H1 (cell line): ENCODE measurements around the gene MMAA. TPM values are rescaled to one million over a fixed set of nuclear protein-coding genes. Genes with fewer than 3 reads are reported as not detected.
A peak's percentile ranks its signal among the peaks of the same experiment; 100 is the strongest.

Experiments used
- CTCF ChIA-PET: fragments of 300-600 bp; sonication (Branson Sonifier 250); formaldehyde crosslinking; loops from one replicate; lab custom pipeline; 2021; ENCODE audit not compliant: partially characterized antibody; lab: Charles Lee
- POLR2A ChIA-PET: fragments of 300-600 bp; sonication (Branson Sonifier 250); formaldehyde crosslinking; loops from one replicate; lab custom pipeline; 2021; ENCODE audit warnings: inconsistent platforms; ENCODE audit not compliant: partially characterized antibody; lab: Charles Lee
- DNase-seq, 2 experiments: peaks; one replicate each; pipeline versions ENCODE4 v3.0.0 to v3.0.0-alpha.2; 2010 to 2022; ENCODE audit warnings: low spot score in 2 of 2, low read depth in 1 of 2, mixed read lengths in 1 of 2
- FAIRE-seq: peaks from 2 replicates; lab custom pipeline; 2011; peaks lifted over from hg19 to GRCh38; lab: Jason Lieb, UNC
- H2AFZ ChIP-seq: 2 replicates; pipeline ENCODE4 v1.8.1; 2012; ENCODE audit warnings: low read length, inconsistent platforms
- H2AK5ac ChIP-seq: 2 replicates; pipeline ENCODE4 v1.6.1; 2013; ENCODE audit warnings: low read depth, low read length
- H2BK120ac ChIP-seq: replicated peaks from 2 replicates; pipeline ENCODE3; 2013; ENCODE audit warnings: low read depth, low read length, inconsistent platforms
- H2BK12ac ChIP-seq: 2 replicates; pipeline ENCODE4 v1.6.1; 2013; ENCODE audit warnings: low read depth, low read length
- H2BK15ac ChIP-seq: 2 replicates; pipeline ENCODE4 v1.6.1; 2013; ENCODE audit warnings: low read length
- H2BK20ac ChIP-seq: 2 replicates; pipeline ENCODE4 v1.6.1; 2013; ENCODE audit warnings: low read length
- H2BK5ac ChIP-seq: 2 replicates; pipeline ENCODE4 v1.6.1; 2013; ENCODE audit warnings: low read depth, low read length
- H3K14ac ChIP-seq: 2 replicates; pipeline ENCODE4 v1.6.1; 2013; ENCODE audit warnings: inconsistent platforms; ENCODE audit not compliant: insufficient read length
- H3K18ac ChIP-seq: 2 replicates; pipeline ENCODE4 v1.6.1; 2013; ENCODE audit warnings: low read length; ENCODE audit errors: extremely low read depth
- H3K23ac ChIP-seq: 2 replicates; pipeline ENCODE4 v1.6.1; 2013; ENCODE audit warnings: inconsistent platforms; ENCODE audit not compliant: insufficient read length
- H3K23me2 ChIP-seq: 2 replicates; pipeline ENCODE4 v1.6.1; 2013; ENCODE audit warnings: low read depth, low read length
- H3K27ac ChIP-seq: 2 replicates; pipeline ENCODE4 v1.6.1; 2011; ENCODE audit warnings: low read depth, low read length, inconsistent platforms
- H3K27me3 ChIP-seq, 4 experiments: replicated peaks in 1 of 4; 1 replicate in 1 of 4; 2 replicates in 3 of 4; pipeline versions ENCODE4 v1.6.1 to v1.8.1; 2011 to 2013; ENCODE audit warnings: low read length in 3 of 4, mild to moderate bottlenecking in 3 of 4, inconsistent platforms in 2 of 4, mixed read lengths in 2 of 4, moderate library complexity in 1 of 4; ENCODE audit not compliant: control insufficient read depth in 3 of 4, insufficient read depth in 3 of 4; ENCODE audit errors: extremely low read depth in 1 of 4
- H3K36me3 ChIP-seq, 4 experiments: 2 replicates each; pipeline versions ENCODE4 v1.6.1 to v1.8.1; 2011 to 2013; ENCODE audit warnings: mild to moderate bottlenecking in 4 of 4, low read length in 3 of 4, moderate library complexity in 2 of 4, control low read depth in 1 of 4, inconsistent platforms in 1 of 4; ENCODE audit not compliant: insufficient read depth in 4 of 4, control insufficient read depth in 2 of 4
- H3K4ac ChIP-seq: replicated peaks from 2 replicates; pipeline ENCODE3; 2013; ENCODE audit warnings: low read length, low read depth, mixed read lengths, inconsistent platforms; ENCODE audit not compliant: insufficient read length
- H3K4me1 ChIP-seq, 4 experiments: replicated peaks in 1 of 4; 1 replicate in 1 of 4; 2 replicates in 3 of 4; pipeline versions ENCODE4 v1.6.1 to v1.8.1; 2011 to 2013; ENCODE audit warnings: low read length in 3 of 4, inconsistent platforms in 2 of 4, mixed read lengths in 1 of 4; ENCODE audit not compliant: insufficient read depth in 4 of 4, control insufficient read depth in 3 of 4
- H3K4me2 ChIP-seq, 2 experiments: 2 replicates each; pipeline versions ENCODE4 v1.6.1 to v1.8.1; 2011 to 2013; ENCODE audit warnings: low read depth in 2 of 2, low read length in 2 of 2, control low read depth in 1 of 2, inconsistent platforms in 1 of 2, mild to moderate bottlenecking in 1 of 2; ENCODE audit not compliant: insufficient read depth in 1 of 2
- H3K4me3 ChIP-seq, 4 experiments: fragments of 200-600, 300-600 bp in 1 of 4; sonication (generic), shearing (Covaris generic), sonication (Bioruptor Twin) in 1 of 4; 2 replicates each; pipeline versions ENCODE4 v1.5.1 to v1.8.1; 2011 to 2016; ENCODE audit warnings: low read length in 4 of 4, low read depth in 3 of 4, control low read depth in 2 of 4, inconsistent platforms in 2 of 4, mild to moderate bottlenecking in 2 of 4, mixed read lengths in 1 of 4, moderate library complexity in 1 of 4; ENCODE audit not compliant: insufficient read depth in 2 of 4; ENCODE audit errors: extremely low read depth in 1 of 4
- H3K56ac ChIP-seq: replicated peaks from 2 replicates; pipeline ENCODE3; 2013; ENCODE audit warnings: low read depth, mild to moderate bottlenecking, mixed read lengths, low read length, inconsistent platforms; ENCODE audit not compliant: insufficient read length
- H3K79me1 ChIP-seq: 2 replicates; pipeline ENCODE4 v1.6.1; 2013; ENCODE audit warnings: low read depth, low read length, control low read depth
- H3K79me2 ChIP-seq, 2 experiments: 2 replicates each; pipeline versions ENCODE4 v1.6.1 to v1.8.1; 2012 to 2013; ENCODE audit warnings: low read length in 2 of 2, mild to moderate bottlenecking in 2 of 2, inconsistent platforms in 1 of 2; ENCODE audit not compliant: insufficient read depth in 2 of 2, control insufficient read depth in 1 of 2
- H3K9ac ChIP-seq, 4 experiments: replicated peaks in 1 of 4; 1 replicate in 1 of 4; 2 replicates in 3 of 4; pipeline versions ENCODE4 v1.6.1 to v1.8.1; 2011 to 2013; ENCODE audit warnings: low read depth in 3 of 4, low read length in 3 of 4, control low read depth in 2 of 4, mild to moderate bottlenecking in 2 of 4, moderate library complexity in 2 of 4, inconsistent platforms in 1 of 4; ENCODE audit errors: extremely low read depth in 1 of 4
- H3K9me3 ChIP-seq, 2 experiments: 2 replicates each; pipeline versions ENCODE4 v1.6.1 to v1.8.1; 2012 to 2013; ENCODE audit warnings: mild to moderate bottlenecking in 2 of 2, moderate library complexity in 2 of 2, control low read depth in 1 of 2, inconsistent platforms in 1 of 2, low read depth in 1 of 2, low read length in 1 of 2, mixed read lengths in 1 of 2; ENCODE audit not compliant: insufficient read depth in 2 of 2
- H4K20me1 ChIP-seq, 2 experiments: replicated peaks in 1 of 2; 2 replicates each; pipeline versions ENCODE3 to v1.8.1; 2011 to 2013; ENCODE audit warnings: inconsistent platforms in 2 of 2, low read length in 2 of 2, mild to moderate bottlenecking in 1 of 2; ENCODE audit not compliant: insufficient read depth in 2 of 2, control insufficient read depth in 1 of 2
- H4K5ac ChIP-seq: 2 replicates; pipeline ENCODE4 v1.6.1; 2013; ENCODE audit warnings: low read length, low read depth, mixed read lengths, inconsistent platforms; ENCODE audit not compliant: insufficient read length
- H4K8ac ChIP-seq: 2 replicates; pipeline ENCODE4 v1.8.0; 2013; ENCODE audit warnings: mild to moderate bottlenecking, moderate library complexity, low read length, inconsistent platforms; ENCODE audit not compliant: insufficient read depth; ENCODE audit errors: extremely low read depth
- H4K91ac ChIP-seq: replicated peaks from 2 replicates; pipeline ENCODE3; 2013; ENCODE audit warnings: low read length, mixed read lengths, inconsistent platforms; ENCODE audit not compliant: insufficient read length
- CTCF ChIP-seq, 3 experiments: IDR thresholded peaks; 1 replicate in 2 of 3; 2 replicates in 1 of 3; pipeline versions ENCODE4 v1.5.1 to v1.6.1; 2011; ENCODE audit warnings: low read length in 3 of 3, mild to moderate bottlenecking in 3 of 3, inconsistent platforms in 2 of 3, low read depth in 1 of 3, moderate library complexity in 1 of 3; ENCODE audit not compliant: insufficient read depth in 1 of 3; ENCODE audit errors: control extremely low read depth in 1 of 3
- FOSL1 ChIP-seq: IDR thresholded peaks from 2 replicates; pipeline ENCODE4 v1.6.1; 2011; ENCODE audit warnings: mild to moderate bottlenecking, low read depth, low read length, moderate library complexity; ENCODE audit not compliant: insufficient read depth
- HDAC6 ChIP-seq: IDR thresholded peaks from one replicate; pipeline ENCODE4 v1.7.1; 2012; ENCODE audit warnings: low read depth, mild to moderate bottlenecking, inconsistent platforms, low read length, moderate library complexity
- KDM1A ChIP-seq: fragments of 200-600, 300-600 bp; sonication (generic); IDR thresholded peaks from 2 replicates; pipeline ENCODE4 v1.7.1; 2016; ENCODE audit warnings: mild to moderate bottlenecking, low read length, borderline replicate concordance
- NRF1 ChIP-seq: IDR thresholded peaks from 2 replicates; pipeline ENCODE4 v1.6.1; 2011; ENCODE audit warnings: mild to moderate bottlenecking, low read depth, low read length, improper control_type of control experiment
- SIRT6 ChIP-seq: IDR thresholded peaks from one replicate; pipeline ENCODE4 v1.7.1; 2012; ENCODE audit warnings: low read length, inconsistent platforms
- TCF12 ChIP-seq: IDR thresholded peaks from 2 replicates; pipeline ENCODE4 v1.6.1; 2011; ENCODE audit warnings: low read depth, mild to moderate bottlenecking, low read length
- USF2 ChIP-seq: IDR thresholded peaks from 2 replicates; pipeline ENCODE4 v1.6.1; 2011; ENCODE audit warnings: low read length, improper control_type of control experiment
- WGBS, 2 experiments: shearing (Covaris generic) in 1 of 2; methylation state at CpG; one replicate each; pipeline versions ENCODE4 v1.1.6 to v1.1.7; 2013 to 2015; ENCODE audit warnings: low lambda C conversion rate in 2 of 2, mixed read lengths in 2 of 2, inconsistent platforms in 1 of 2, low coverage in 1 of 2, missing lambda C conversion rate in 1 of 2; ENCODE audit not compliant: insufficient replicate concordance in 2 of 2, insufficient coverage in 1 of 2, insufficient read length in 1 of 2; ENCODE audit errors: extremely low coverage in 1 of 2, missing lambda C conversion rate in 1 of 2; 5-methylcytosine and 5-hydroxymethylcytosine counted together
- polyA plus RNA-seq, 7 experiments: library from polyadenylated mRNA; depleted of rRNA in 3 of 7; stranded (reverse) in 5 of 7; unstranded in 2 of 7; fragments of >200 nt in 5 of 7; fragments of 200-250 nt in 2 of 7; gene quantifications; 1 replicate in 5 of 7; 2 replicates in 1 of 7; 4 replicates in 1 of 7; pipeline versions ENCODE4 v1.2.1 to v1.2.3, GENCODE V29; 2011 to 2013; ENCODE audit warnings: missing spikeins in 2 of 7, mixed read lengths in 2 of 7
- total RNA-seq: library from RNA; stranded (reverse); fragmentation: NEBNext Ultra II Directional; extraction: Animal tissue kit (Norgen Biotek cat#: 25700); gene quantifications from 2 replicates; pipeline ENCODE4 v1.2.1, GENCODE V29; 2021

Gene MMAA
- total and polyA plus RNA-seq, 2 of the 8 experiments (the other 6 are each of a cell fraction or from before 2014, with no cell fraction given) = 0.98 to 4.9 TPM

- Histone ChIP-seq H4K91ac (no peak overlapping the region), H2BK5ac (no peak overlapping the region), H3K9me3 (no peaks in the 10 kb centered on the region), H4K5ac (no peak overlapping the region), H3K79me2 (no peaks in the 10 kb centered on the region), H3K4me3 (no peak overlapping the region), H4K20me1 (no peaks in the 10 kb centered on the region), H3K56ac (no peak overlapping the region), H3K14ac (no peak overlapping the region), H3K4me2 (no peak overlapping the region), H3K4me1 (no peaks in the 10 kb centered on the region), H2AFZ (no peak overlapping the region), H4K8ac (no peak overlapping the region), H2BK20ac (no peak overlapping the region), H2BK12ac (no peak overlapping the region), H3K23me2 (no peaks in the 10 kb centered on the region; the same call in 1 of the 2 replicates), H3K23ac (no peak overlapping the region), H2BK120ac (no peak overlapping the region), H2AK5ac (no peak overlapping the region), H3K36me3 (no peaks in the 10 kb centered on the region), H3K27ac (no peak overlapping the region), H3K18ac (no peak overlapping the region), H3K27me3 (no peaks in the 10 kb centered on the region), H3K9ac (no peak overlapping the region), H3K79me1 (no peaks in the 10 kb centered on the region), H3K4ac (no peak overlapping the region), H2BK15ac (no peak overlapping the region)
- CTCF ChIA-PET = interaction anchor here (0.6 to 2.3 kb wide), 32 partner anchors 8 to 469 kb away, joined by 3 to 25 read pairs (median 4); partner anchors contain the start of gene MMAA
- FAIRE-seq (peak; percentile 96), DNase-seq (peak in 1 of 2 experiments; percentile 76)
- WGBS, 2 experiments = 62% methylated on average over 4 of the region's 4 CpGs; no CpG with 5 or more reads in 1 of the 2 experiments
- POLR2A ChIA-PET = interaction anchor here (0.8 kb wide), 1 partner anchor 8 kb away, joined by 3 read pairs; no protein-coding TSS in a partner anchor
- TF ChIP-seq CTCF (IDR thresholded peaks at IDR 0.05; ENCODE audit: control extremely low read depth in 1 of 3, insufficient read depth in 1 of 3, low read depth in 1 of 3, low read length in 3 of 3) (peak in 2 of 3 experiments; percentile 74; a peak in 3 of 4 replicates), SIRT6 (no peak), TCF12 (no peak), KDM1A (peak; percentile 85), HDAC6 (no peak), USF2 (no peak), FOSL1 (no peak), NRF1 (no peak)
These were observed 9.4 kb upstream of the MMAA start for GRCh38 chr4:145609481-145610427.
